Neural cell (in vitro differentiated cells): ENCODE data around the gene AFAP1.

Experiments
- EZH2 ChIP-seq: fragments of 200-600, 300-800 bp; shearing (Covaris generic), sonication (generic); IDR thresholded peaks from 2 replicates; pipeline ENCODE4 v1.6.1; 2014; ENCODE audit warnings: antibody characterized with exemption, low read length, borderline replicate concordance, mild to moderate bottlenecking; ENCODE audit not compliant: insufficient read depth, poor library complexity, severe bottlenecking
- POLR2AphosphoS5 ChIP-seq: IDR thresholded peaks from 2 replicates; pipeline ENCODE4 v1.6.1; 2012
- SMC3 ChIP-seq: fragments of 450-650 bp; conservative IDR thresholded peaks from 2 replicates; pipeline ENCODE4 v1.6.1; 2014; ENCODE audit warnings: antibody characterized with exemption, mild to moderate bottlenecking, moderate library complexity; ENCODE audit not compliant: poor library complexity
- TAF1 ChIP-seq: IDR thresholded peaks from 2 replicates; pipeline ENCODE4 v1.6.1; 2012; ENCODE audit warnings: low read depth
- TF ChIP-seq, protein P1 (sequence below): fragments of 450-650 bp; IDR thresholded peaks from 2 replicates; pipeline ENCODE4 v1.5.1; 2014; ENCODE audit warnings: antibody characterized with exemption, mild to moderate bottlenecking, moderate library complexity; ENCODE audit not compliant: poor library complexity, severe bottlenecking
- TF ChIP-seq, protein P2 (sequence below): IDR thresholded peaks from 2 replicates; pipeline ENCODE4 v1.6.1; 2012; ENCODE audit warnings: borderline replicate concordance

DNA sequence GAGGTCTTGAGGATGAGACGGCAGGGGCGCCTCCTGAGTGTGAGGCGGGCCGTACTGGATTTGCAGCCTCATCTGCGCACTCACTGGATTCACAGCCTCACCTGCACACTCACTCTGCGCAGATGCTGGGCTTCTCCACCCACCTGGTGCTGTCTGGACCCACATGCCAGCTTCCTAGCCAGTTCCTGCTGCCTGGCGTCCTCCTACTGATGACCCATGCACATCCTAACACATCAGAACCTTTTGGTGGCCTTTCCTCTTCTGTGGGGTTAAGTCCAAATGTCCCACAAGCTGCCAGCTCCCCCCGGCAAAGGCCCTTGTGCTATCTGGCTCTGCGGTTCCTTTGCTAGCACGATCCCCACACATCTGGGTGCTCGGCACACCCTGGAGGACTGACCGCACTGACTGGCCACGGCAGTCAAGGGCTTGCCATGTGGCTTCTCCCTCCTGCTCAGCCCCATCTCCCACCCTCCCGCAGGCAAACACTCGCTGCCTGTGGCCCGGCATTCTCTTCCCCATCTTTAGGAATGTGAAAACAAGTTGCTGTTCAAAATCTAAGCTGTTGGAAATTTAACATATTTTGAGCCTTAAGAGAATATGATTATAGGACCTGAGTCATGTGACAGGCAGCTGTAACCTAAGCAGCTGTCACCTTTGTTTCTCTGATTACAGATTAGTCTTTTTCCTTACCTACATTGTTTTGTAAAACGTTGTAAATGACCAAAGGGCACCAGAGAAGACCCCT, 39.4 kb upstream of the AFAP1 start:
- TF ChIP-seq, protein P1, sequence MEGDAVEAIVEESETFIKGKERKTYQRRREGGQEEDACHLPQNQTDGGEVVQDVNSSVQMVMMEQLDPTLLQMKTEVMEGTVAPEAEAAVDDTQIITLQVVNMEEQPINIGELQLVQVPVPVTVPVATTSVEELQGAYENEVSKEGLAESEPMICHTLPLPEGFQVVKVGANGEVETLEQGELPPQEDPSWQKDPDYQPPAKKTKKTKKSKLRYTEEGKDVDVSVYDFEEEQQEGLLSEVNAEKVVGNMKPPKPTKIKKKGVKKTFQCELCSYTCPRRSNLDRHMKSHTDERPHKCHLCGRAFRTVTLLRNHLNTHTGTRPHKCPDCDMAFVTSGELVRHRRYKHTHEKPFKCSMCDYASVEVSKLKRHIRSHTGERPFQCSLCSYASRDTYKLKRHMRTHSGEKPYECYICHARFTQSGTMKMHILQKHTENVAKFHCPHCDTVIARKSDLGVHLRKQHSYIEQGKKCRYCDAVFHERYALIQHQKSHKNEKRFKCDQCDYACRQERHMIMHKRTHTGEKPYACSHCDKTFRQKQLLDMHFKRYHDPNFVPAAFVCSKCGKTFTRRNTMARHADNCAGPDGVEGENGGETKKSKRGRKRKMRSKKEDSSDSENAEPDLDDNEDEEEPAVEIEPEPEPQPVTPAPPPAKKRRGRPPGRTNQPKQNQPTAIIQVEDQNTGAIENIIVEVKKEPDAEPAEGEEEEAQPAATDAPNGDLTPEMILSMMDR, result no peak
- TF ChIP-seq, protein P2, sequence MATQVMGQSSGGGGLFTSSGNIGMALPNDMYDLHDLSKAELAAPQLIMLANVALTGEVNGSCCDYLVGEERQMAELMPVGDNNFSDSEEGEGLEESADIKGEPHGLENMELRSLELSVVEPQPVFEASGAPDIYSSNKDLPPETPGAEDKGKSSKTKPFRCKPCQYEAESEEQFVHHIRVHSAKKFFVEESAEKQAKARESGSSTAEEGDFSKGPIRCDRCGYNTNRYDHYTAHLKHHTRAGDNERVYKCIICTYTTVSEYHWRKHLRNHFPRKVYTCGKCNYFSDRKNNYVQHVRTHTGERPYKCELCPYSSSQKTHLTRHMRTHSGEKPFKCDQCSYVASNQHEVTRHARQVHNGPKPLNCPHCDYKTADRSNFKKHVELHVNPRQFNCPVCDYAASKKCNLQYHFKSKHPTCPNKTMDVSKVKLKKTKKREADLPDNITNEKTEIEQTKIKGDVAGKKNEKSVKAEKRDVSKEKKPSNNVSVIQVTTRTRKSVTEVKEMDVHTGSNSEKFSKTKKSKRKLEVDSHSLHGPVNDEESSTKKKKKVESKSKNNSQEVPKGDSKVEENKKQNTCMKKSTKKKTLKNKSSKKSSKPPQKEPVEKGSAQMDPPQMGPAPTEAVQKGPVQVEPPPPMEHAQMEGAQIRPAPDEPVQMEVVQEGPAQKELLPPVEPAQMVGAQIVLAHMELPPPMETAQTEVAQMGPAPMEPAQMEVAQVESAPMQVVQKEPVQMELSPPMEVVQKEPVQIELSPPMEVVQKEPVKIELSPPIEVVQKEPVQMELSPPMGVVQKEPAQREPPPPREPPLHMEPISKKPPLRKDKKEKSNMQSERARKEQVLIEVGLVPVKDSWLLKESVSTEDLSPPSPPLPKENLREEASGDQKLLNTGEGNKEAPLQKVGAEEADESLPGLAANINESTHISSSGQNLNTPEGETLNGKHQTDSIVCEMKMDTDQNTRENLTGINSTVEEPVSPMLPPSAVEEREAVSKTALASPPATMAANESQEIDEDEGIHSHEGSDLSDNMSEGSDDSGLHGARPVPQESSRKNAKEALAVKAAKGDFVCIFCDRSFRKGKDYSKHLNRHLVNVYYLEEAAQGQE, result no peak
- TF ChIP-seq TAF1 (no peak), EZH2 (no peak), POLR2AphosphoS5 (no peak), SMC3 (no peak)
